NB4 (cell line): Measurements from ENCODE around the gene CNOT6.
"Not testable (repeated sequence)": the region's sequence is repeated elsewhere in the genome, so short reads cannot be mapped to it uniquely, and the experiment has no call there.

Source experiments
- DNase-seq: peaks from one replicate; pipeline ENCODE4 v3.0.0; 2010; ENCODE audit warnings: low read depth
- H3K4me3 ChIP-seq: one replicate; pipeline ENCODE4 v1.5.1; 2011; ENCODE audit warnings: mild to moderate bottlenecking, low read depth, low read length, moderate library complexity
- MYC ChIP-seq: IDR thresholded peaks from 2 replicates; pipeline ENCODE4 v1.6.1; 2011; ENCODE audit warnings: low read depth, low read length
- POLR2A ChIP-seq: IDR thresholded peaks from 2 replicates; pipeline ENCODE4 v1.6.1; 2011; ENCODE audit warnings: mild to moderate bottlenecking; ENCODE audit not compliant: insufficient read length; ENCODE audit errors: extremely low read depth
- TF ChIP-seq, protein P1 (sequence below): IDR thresholded peaks from 2 replicates; pipeline ENCODE4 v1.6.1; 2011; ENCODE audit warnings: low read depth, low read length
- TF ChIP-seq, protein P2 (sequence below): IDR thresholded peaks from one replicate; pipeline ENCODE4 v1.5.1; 2012; ENCODE audit warnings: low read depth, low read length

CNOT6 gene

GRCh38 chr5:180494060-180494509, at the start of gene CNOT6:
Gene CNOT6, plus strand, starts transcription at chr5:180494379. Its CDS starts 34,898 bp downstream, at chr5:180529277.
- TF ChIP-seq, protein P1, sequence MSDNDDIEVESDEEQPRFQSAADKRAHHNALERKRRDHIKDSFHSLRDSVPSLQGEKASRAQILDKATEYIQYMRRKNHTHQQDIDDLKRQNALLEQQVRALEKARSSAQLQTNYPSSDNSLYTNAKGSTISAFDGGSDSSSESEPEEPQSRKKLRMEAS, result peak; percentile 65; the same call in 1 of the 2 replicates
- TF ChIP-seq, protein P2, sequence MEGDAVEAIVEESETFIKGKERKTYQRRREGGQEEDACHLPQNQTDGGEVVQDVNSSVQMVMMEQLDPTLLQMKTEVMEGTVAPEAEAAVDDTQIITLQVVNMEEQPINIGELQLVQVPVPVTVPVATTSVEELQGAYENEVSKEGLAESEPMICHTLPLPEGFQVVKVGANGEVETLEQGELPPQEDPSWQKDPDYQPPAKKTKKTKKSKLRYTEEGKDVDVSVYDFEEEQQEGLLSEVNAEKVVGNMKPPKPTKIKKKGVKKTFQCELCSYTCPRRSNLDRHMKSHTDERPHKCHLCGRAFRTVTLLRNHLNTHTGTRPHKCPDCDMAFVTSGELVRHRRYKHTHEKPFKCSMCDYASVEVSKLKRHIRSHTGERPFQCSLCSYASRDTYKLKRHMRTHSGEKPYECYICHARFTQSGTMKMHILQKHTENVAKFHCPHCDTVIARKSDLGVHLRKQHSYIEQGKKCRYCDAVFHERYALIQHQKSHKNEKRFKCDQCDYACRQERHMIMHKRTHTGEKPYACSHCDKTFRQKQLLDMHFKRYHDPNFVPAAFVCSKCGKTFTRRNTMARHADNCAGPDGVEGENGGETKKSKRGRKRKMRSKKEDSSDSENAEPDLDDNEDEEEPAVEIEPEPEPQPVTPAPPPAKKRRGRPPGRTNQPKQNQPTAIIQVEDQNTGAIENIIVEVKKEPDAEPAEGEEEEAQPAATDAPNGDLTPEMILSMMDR, result no peak
- no peak; the same call in 1 of the 2 replicates for TF ChIP-seq MYC
- peak; percentile 38 for TF ChIP-seq POLR2A
- DNase-seq, result peak; percentile 96
- H3K4me3 ChIP-seq, result peak within 1 kb of the TSS; percentile 88

DNA sequence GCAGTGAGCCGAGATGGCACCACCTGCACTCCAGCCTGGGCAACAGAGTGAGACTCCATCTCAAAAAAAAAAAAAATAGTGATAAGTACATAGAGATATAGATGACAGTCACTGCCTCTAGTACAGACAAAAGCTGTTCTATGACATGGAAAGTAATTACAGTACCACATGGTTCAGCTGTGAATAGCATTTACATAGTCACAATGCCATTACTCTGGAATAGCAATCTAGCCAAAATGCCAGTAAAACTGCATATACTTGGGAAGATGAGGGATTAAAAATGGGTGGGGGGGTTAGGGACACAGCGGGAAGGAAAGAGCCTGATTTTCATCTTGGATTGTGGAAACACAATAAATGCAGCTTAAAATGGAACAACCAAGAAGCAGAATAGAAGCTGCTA, 39.4 kb upstream of the CNOT6 start:
- TF ChIP-seq, protein P2, result no peak
- TF ChIP-seq POLR2A (no peak), MYC (no peak)
- TF ChIP-seq, protein P1, result no peak

GRCh38 chr5:180455872-180456271, 38.3 kb upstream of the CNOT6 start:
- TF ChIP-seq MYC (no peak), POLR2A (no peak)
- TF ChIP-seq, protein P1, result no peak
- TF ChIP-seq, protein P2, result no peak
- DNase-seq, result no peak
- no peak overlapping the region for H3K4me3 ChIP-seq

More for the DNA sequence above, 39.4 kb upstream of the CNOT6 start:
- H3K4me3 ChIP-seq, result no peak overlapping the region
- DNase-seq, result no peak

DNA sequence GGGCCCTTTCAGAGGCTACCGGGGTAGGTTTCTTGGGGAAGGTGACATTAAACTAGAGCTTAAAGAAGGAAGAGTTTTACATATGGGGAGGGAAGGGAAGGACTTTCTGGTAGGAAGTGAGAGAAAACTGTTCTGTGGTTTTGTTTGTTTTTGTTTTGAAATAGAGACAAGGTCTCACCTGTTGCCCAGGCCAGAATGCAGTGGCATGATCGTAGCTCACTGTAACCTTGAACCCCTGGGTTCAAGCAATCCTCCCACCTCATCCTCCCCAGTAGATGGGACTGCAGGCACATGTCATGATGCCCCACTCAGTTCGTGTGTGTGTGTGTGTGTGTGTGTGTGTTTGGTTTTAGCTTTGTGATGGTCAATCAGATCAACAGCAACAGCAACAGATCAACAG, 37.4 kb upstream of the CNOT6 start:
- TF ChIP-seq POLR2A, result no peak
- no peak overlapping the region for H3K4me3 ChIP-seq
- no peak for DNase-seq

GRCh38 chr5:180458852-180459673, 35.1 kb upstream of the CNOT6 start:
- DNase-seq, H3K4me3 ChIP-seq: not testable (repeated sequence)

- not testable (repeated sequence) for H3K4me3 ChIP-seq, DNase-seq
Measured at GRCh38 chr5:180459674-180460142, 34.5 kb upstream of the CNOT6 start.

- TF ChIP-seq, protein P2, result no peak
- TF ChIP-seq, protein P1, result no peak
- TF ChIP-seq POLR2A (no peak), MYC (no peak)
- H3K4me3 ChIP-seq, result no peak overlapping the region
- no peak for DNase-seq
Measured at GRCh38 chr5:180460834-180461233, 33.3 kb upstream of the CNOT6 start.
